GM06990 (cell line): ENCODE results near the gene URM1.

Experiments
- DNase-seq: peaks from one replicate; pipeline ENCODE4 v3.0.0-alpha.2; 2011; ENCODE audit not compliant: insufficient read length; ENCODE audit errors: extremely low read depth
- H3K27me3 ChIP-seq: replicated peaks from 2 replicates; pipeline ENCODE4 v1.6.0; 2011; ENCODE audit warnings: low read length; ENCODE audit not compliant: control insufficient read depth, insufficient read depth
- H3K36me3 ChIP-seq: 2 replicates; pipeline ENCODE4 v1.5.1; 2011; ENCODE audit warnings: low read length; ENCODE audit not compliant: control insufficient read depth, insufficient read depth
- H3K4me3 ChIP-seq: replicated peaks from 2 replicates; pipeline ENCODE4 v1.5.1; 2011; ENCODE audit warnings: low read depth, mild to moderate bottlenecking, control low read depth, low read length
- CTCF ChIP-seq: IDR thresholded peaks from 2 replicates; pipeline ENCODE4 v1.5.1; 2011; ENCODE audit warnings: low read length, control low read depth, mild to moderate bottlenecking, inconsistent platforms; ENCODE audit not compliant: insufficient read depth, poor library complexity, severe bottlenecking

The URM1 gene

GRCh38 chr9:128339761-128340690 is 31.1 kb upstream of the URM1 start, which contains the start of gene SLC27A4:
TSS of gene SLC27A4 (plus strand) at chr9:128340527. CDS start at chr9:128343133, 2,606 bp downstream.
- DNase-seq = peak; percentile 92

GRCh38 chr9:128340691-128341434 is 30.3 kb upstream of the URM1 start:
- DNase-seq = no peak
- H3K27me3 ChIP-seq = no peaks in the 10 kb centered on the region

More at GRCh38 chr9:128339761-128340690, 31.1 kb upstream of the URM1 start, which contains the start of gene SLC27A4:
- H3K4me3 ChIP-seq = peak within 1 kb of the TSS; percentile 80
- peaks cover 5% of the 10 kb centered on the region for H3K36me3 ChIP-seq
- H3K27me3 ChIP-seq = no peaks in the 10 kb centered on the region
- TF ChIP-seq CTCF = no peak

GRCh38 chr9:128341435-128341849 is 29.7 kb upstream of the URM1 start:
- peak overlapping the region; percentile 80 for H3K4me3 ChIP-seq
- H3K27me3 ChIP-seq = no peaks in the 10 kb centered on the region
- peaks cover 11% of the 10 kb centered on the region for H3K36me3 ChIP-seq
- peak; percentile 83 for TF ChIP-seq CTCF
- peak; percentile 45 for DNase-seq

More at GRCh38 chr9:128340691-128341434, 30.3 kb upstream of the URM1 start:
- Histone ChIP-seq H3K36me3 (peaks cover 11% of the 10 kb centered on the region), H3K4me3 (peak overlapping the region; percentile 80)
- no peak for TF ChIP-seq CTCF

- DNase-seq = no peak
- TF ChIP-seq CTCF = no peak
- H3K4me3 ChIP-seq = no peak overlapping the region
- peaks cover 14% of the 10 kb centered on the region for H3K36me3 ChIP-seq
- H3K27me3 ChIP-seq = no peaks in the 10 kb centered on the region
Observed at GRCh38 chr9:128342971-128343680, 28.0 kb upstream of the URM1 start.

GRCh38 chr9:128343855-128344254 is 27.3 kb upstream of the URM1 start:
- no peak overlapping the region for H3K4me3 ChIP-seq
- peaks cover 17% of the 10 kb centered on the region for H3K36me3 ChIP-seq
- H3K27me3 ChIP-seq = no peaks in the 10 kb centered on the region
- DNase-seq = no peak
- TF ChIP-seq CTCF = no peak
